ENCODE data around the gene PPIP5K1.

GRCh38 chr15:43521419-43521818 is 68.6 kb downstream of the PPIP5K1 start:
- no peak for TF ChIP-seq POLR2A (IDR thresholded peaks at IDR 0.05)
- TF ChIP-seq, protein P1, sequence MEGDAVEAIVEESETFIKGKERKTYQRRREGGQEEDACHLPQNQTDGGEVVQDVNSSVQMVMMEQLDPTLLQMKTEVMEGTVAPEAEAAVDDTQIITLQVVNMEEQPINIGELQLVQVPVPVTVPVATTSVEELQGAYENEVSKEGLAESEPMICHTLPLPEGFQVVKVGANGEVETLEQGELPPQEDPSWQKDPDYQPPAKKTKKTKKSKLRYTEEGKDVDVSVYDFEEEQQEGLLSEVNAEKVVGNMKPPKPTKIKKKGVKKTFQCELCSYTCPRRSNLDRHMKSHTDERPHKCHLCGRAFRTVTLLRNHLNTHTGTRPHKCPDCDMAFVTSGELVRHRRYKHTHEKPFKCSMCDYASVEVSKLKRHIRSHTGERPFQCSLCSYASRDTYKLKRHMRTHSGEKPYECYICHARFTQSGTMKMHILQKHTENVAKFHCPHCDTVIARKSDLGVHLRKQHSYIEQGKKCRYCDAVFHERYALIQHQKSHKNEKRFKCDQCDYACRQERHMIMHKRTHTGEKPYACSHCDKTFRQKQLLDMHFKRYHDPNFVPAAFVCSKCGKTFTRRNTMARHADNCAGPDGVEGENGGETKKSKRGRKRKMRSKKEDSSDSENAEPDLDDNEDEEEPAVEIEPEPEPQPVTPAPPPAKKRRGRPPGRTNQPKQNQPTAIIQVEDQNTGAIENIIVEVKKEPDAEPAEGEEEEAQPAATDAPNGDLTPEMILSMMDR (IDR thresholded peaks at IDR 0.05): no peak
- no peak for TF ChIP-seq POLR2AphosphoS5 (IDR thresholded peaks at IDR 0.05)
- TF ChIP-seq EP300 (IDR thresholded peaks at IDR 0.05; ENCODE audit: low read depth): no peak

Data from transverse colon (tissue), 4 donors.